HG03135 (cell line): ENCODE measurements around the gene TTC27.
"Not testable (repeated sequence)": the region's sequence is repeated elsewhere in the genome, so short reads cannot be mapped to it uniquely, and the experiment has no call there.

Source experiments
- ATAC-seq: cut with Tn5 transposase; IDR thresholded peaks from one replicate; pipeline ENCODE4 v1.9.1; 2021; ENCODE audit warnings: mild to moderate bottlenecking, moderate library complexity; ENCODE audit not compliant: unreplicated experiment

TTC27 gene

DNA sequence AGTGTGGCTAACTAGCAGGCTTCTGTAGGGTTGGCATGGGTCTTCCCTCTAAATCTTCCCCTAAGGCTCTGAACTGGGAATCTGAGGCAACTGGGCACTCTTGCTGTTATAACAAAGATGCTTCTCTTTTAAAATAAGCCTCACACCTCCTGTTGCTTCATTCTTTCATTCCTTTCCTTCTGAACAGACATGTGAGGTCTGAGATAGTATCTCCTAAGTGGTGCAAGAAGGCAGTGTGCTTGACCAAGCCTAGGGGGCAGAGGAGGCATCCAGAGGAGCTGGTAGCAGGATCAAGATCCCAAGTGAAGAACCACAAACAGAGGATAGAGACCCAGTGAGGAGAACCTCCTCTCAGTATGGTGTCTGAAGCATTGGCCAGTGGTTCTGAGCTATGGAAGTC is 90.9 kb downstream of the TTC27 start:
- no peak for ATAC-seq

- ATAC-seq, result no peak
Observed at GRCh38 chr2:32719430-32719829, 91.6 kb downstream of the TTC27 start.

GRCh38 chr2:32719933-32720716 is 92.3 kb downstream of the TTC27 start:
- ATAC-seq, result no peak

GRCh38 chr2:32720771-32721170 is 92.9 kb downstream of the TTC27 start:
- ATAC-seq, result no peak

DNA sequence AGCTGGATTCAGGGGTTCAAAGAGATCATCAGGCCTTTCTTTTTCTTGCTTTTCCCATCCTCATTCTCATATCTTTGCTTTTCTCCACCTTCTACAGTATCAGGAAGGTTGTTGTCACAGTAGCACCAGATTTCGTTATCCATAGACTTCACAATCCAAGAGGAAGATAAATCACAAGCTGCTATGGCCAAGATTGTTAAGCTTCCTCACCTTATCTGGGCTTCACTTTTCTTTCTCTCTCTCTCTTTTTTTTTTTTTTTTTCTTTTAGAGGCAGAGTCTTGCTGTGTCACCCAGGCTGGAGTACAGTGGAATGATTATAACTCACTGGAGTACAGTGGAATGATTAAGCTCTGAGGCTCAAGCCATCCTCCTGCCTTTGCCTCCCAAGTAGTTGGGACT is 93.5 kb downstream of the TTC27 start:
- no peak for ATAC-seq

DNA sequence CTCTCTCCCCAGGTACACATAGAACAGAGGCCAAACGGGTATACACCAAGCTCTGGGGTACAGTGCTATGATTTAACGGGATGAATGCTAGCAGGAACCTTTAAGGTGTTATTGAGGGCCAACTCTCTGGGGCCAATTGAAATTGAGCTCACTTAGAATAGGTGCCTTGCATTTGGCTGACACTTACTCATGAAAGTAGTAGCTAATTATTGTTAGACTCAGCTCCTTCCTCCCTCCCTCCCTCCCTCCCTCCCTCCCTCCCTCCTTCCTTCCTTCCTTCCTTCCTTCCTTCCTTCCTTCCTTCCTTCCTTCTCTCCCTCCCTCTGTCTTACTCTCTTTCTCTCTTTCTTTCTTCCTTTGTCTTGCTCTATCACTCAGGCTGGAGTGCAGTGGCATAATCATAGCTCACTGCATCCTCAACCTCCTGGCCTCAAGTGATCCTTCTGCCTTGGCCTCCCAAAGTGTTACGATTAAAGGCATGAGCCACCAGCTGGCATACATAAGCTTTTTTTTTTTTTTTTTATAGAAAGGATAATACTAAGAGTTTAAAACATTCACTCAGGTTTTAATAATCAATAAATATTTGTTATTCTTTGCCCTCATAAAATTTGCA is 95.7 kb downstream of the TTC27 start:
- no peak for ATAC-seq

DNA sequence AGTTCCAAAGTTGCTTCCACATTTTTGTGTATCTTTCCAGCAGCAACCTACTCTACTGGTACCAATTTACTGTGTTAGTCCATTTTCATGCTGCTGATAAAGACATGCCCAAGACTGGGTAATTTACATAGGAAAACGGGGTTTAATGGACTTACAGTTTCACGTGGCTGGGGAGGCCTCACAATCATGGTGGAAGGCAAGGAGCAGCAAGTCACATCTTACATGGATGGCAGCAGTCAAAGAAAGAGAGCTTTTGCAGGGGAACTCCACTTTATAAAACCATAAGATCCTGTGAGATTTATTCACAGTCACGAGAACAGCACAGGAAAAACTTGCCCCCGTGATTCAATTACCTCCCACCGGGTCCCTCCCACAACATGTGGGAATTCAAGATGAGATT is 98.8 kb downstream of the TTC27 start:
- not testable (repeated sequence) for ATAC-seq

DNA sequence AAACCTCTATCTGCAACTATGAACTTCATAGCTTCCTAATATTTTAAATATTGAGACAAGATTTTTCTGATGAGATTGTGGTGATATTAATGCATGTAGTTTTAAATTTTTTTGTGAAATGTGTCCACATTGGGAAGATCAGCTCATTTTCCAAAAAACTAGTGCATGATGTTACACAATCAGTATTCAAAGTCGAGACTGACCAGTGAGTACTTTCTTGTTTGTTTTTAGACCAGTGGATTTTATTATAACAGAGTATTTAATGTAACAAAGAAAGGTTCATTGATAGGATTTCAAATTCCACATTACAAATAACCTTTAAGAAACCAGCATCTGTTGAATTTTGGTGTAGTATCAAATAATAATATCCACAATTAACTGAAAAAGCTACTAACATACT is 99.3 kb downstream of the TTC27 start:
- ATAC-seq, result no peak

DNA sequence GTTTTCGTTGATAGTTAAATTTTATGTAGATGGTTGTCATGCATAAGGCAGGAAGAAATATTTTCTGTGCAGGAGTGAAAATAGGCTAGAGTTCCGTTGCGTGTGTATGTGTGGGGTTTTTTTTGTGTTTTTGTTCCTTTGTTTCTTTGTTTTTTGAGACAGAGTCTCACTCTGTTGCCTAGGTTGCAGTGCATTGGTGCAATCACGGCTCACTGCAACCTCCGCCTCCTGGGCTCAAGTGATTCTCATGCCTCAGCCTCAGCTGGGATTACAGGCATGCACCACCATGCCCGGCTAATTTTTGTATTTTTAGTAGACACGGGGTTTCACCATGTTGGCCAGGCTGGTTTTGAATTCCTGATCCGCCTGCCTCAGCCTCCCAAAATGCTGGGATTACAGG is 103.1 kb downstream of the TTC27 start:
- not testable (repeated sequence) for ATAC-seq

- ATAC-seq, result no peak
Observed at GRCh38 chr2:32732120-32732519, 104.3 kb downstream of the TTC27 start.

- no peak for ATAC-seq
Observed at GRCh38 chr2:32732912-32733472, 105.1 kb downstream of the TTC27 start.

DNA sequence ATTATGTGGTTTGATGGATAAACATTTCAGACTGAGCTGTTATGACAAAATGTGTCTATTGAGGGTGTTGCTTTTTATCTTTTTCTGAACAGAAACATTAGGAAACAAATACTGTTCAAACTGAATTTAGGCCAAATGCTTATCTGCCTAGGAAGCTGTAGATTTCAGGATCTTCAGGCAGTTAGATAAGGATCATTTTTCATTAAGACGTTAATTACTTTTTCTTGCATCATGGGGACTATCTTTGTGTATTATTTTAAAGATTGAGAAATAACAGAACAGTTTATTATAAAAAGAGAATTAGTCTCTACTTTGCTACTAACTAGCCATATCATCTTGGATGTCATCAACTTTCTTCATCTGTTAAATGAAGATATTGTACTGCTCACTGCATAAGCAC is 107.5 kb downstream of the TTC27 start:
- no peak for ATAC-seq

- no peak for ATAC-seq
Observed at GRCh38 chr2:32738939-32739338, 111.1 kb downstream of the TTC27 start.

- no peak for ATAC-seq
Observed at GRCh38 chr2:32739664-32740063, 111.8 kb downstream of the TTC27 start.

GRCh38 chr2:32741575-32741974 is 113.7 kb downstream of the TTC27 start:
- ATAC-seq, result no peak

DNA sequence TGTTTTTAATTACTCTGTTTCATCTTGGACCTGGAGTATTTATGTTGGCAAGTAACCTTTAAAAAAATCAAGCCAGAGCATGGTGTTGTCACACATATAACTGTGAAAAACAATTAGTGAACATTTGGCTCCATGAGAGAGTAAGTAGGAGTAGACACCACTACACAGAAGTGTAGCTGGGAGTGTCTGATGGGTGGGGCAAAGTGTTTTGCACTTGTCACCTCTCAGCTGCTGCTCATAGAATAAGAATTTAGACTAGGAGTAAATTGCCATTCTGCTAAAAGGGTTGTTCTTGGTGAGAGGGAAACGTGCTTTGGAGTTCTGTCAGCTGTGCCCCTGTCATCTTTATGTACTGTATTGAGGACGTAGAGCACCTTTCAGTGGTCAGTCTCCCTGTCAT is 114.5 kb downstream of the TTC27 start:
- no peak for ATAC-seq

DNA sequence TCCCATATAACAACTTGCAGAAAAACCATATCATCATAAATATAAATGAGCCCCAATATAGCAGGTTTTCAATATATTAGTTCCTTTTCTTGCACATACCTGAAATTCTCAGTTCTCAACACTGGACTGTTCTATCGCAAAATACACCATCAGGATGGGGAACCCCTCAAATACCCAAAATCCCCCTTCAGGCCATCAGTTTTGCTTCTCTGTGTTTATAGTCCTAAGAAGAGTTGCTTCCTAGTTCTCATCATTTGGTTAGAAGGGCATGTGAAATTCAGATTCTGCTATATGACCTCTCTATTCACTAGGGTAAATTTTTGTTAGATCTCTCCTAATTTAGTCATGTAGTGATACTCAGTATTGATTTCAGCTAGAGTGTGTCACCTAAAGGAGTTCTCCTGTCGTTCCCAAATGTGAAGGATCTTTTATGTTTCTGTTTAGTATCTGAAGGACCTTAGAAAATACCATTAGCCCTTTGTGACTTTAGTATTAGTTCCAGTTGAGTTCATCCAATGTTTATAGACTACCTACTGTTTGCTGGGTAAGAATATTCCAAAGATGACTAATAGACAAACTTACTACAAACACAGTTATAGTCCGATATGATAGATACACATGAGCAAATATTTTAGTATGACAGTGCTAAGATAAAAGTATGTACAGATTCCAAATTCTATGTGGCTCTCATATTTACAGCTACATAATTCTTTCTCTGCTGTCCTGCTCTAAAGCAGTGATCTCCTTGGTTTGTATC is 115.8 kb downstream of the TTC27 start:
- no peak for ATAC-seq

- no peak for ATAC-seq
Observed at GRCh38 chr2:32745191-32745590, 117.3 kb downstream of the TTC27 start.

GRCh38 chr2:32745675-32746074 is 117.8 kb downstream of the TTC27 start:
- no peak for ATAC-seq

DNA sequence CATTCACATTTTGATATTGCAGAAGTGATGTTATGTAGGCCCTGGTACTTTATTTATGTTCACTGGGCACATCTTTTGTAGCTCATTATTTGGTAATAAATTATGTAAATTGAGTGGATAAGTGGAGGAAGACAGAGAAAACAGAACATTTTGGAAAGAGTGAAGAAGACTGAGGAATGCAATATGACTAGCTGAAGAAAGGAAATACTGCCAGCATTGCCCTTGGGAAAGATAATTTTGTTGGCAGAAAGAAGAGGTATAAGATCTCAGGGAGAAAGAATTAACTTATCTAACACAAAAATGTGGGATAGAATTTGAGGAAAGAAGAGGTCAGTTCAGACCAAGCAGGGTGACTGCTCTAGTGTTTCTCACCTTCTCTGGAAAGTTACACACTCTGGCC is 118.8 kb downstream of the TTC27 start:
- no peak for ATAC-seq

DNA sequence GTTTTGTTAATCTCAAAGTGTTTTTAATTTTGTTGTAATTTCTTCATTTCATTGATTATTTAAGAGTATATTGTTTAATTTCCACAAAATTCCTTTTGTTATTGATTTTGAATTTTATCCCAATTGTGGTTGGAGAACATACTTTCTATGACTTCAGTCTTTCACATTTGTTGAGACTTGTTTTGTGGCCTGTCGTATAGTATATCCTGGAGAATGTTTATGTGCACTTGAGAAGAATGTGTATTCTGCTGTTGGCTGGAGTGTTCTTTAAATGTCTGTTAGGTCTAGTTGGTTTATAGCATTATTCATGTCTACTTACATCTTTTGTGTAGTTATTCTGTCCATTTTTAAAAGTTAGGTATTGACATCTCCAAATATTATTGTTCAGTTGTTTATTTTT is 120.3 kb downstream of the TTC27 start:
- ATAC-seq, result no peak

DNA sequence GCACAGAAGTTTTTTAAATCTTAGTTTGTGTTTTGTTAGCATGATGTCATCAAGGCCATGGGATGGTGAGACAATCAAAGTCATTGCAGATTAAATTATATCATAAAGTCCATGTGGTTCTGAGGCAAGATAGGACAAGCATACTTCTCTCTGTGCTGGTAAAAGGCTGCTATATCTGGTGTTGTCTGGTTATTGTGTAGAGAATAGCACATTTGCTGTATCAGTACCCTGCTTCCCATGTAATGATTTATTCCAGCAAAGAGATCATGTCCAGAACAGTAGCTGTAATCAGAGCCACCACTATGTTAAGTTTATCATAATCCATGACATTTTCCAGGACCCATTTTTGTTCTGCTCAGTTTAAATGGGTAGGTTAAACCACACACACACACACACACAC is 123.0 kb downstream of the TTC27 start:
- no peak for ATAC-seq
